RWPE1 (cell line): Measurements from ENCODE around the gene PRRG2.

Source experiments
- CTCF ChIA-PET: fragments of 350-600 bp; sonication (Branson Sonifier 250); formaldehyde crosslinking; extraction: SDS; loops from one replicate; lab custom pipeline; 2021; lab: Yijun Ruan, JAX
- POLR2A ChIA-PET: fragments of 400-600 bp; formaldehyde crosslinking; extraction: SDS; loops from one replicate; lab custom pipeline; 2020; ENCODE audit warnings: antibody characterized with exemption; ENCODE audit not compliant: low non-redundant PET; lab: Yijun Ruan, JAX
- DNase-seq: peaks from one replicate; pipeline ENCODE4 v3.0.0; 2012; ENCODE audit warnings: low spot score
- H3K27ac ChIP-seq: fragments of 450-650 bp; 2 replicates; pipeline ENCODE4 v1.5.1; 2017
- CTCF ChIP-seq: fragments of 450-650 bp; conservative IDR thresholded peaks from 2 replicates; pipeline ENCODE4 v1.5.1; 2017; ENCODE audit warnings: low read depth, mild to moderate bottlenecking

PRRG2 gene

GRCh38 chr19:49590071-49590970 is 9.2 kb downstream of the PRRG2 start:
- no peak for TF ChIP-seq CTCF
- CTCF ChIA-PET, result no interaction called here
- peak; percentile 95 for DNase-seq

GRCh38 chr19:49590971-49591730 is 10.0 kb downstream of the PRRG2 start, which contains the start of gene PRR12:
TSS of gene PRR12 (plus strand) at chr19:49591182. CDS start at chr19:49591655, 473 bp downstream.
- ChIA-PET POLR2A (interaction anchor here (0.6 kb wide), 1 partner anchor 49 kb away, joined by 3 read pairs; the partner anchor contains the start of gene RRAS), CTCF (no interaction called here)
- H3K27ac ChIP-seq, result peak within 1 kb of the TSS; percentile 96
- peak; percentile 88 for DNase-seq
- no peak for TF ChIP-seq CTCF

More at GRCh38 chr19:49590071-49590970, 9.2 kb downstream of the PRRG2 start:
- POLR2A ChIA-PET, result interaction anchor here (0.7 kb wide), 1 partner anchor 15 kb away, joined by 3 read pairs; no protein-coding TSS in a partner anchor
- peak overlapping the region; percentile 96 for H3K27ac ChIP-seq

- ChIA-PET CTCF (no interaction called here), POLR2A (no interaction called here)
- DNase-seq, result peak; percentile 67
These were observed 10.8 kb downstream of the PRRG2 start for GRCh38 chr19:49591731-49592485.

GRCh38 chr19:49592486-49593232 is 11.5 kb downstream of the PRRG2 start:
- H3K27ac ChIP-seq, result peak overlapping the region; percentile 96
- ChIA-PET POLR2A (interaction anchor here (0.7 to 1.1 kb wide), 4 partner anchors 48 to 142 kb away, joined by 4 to 11 read pairs (median 6); partner anchors contain the start of genes RRAS and SCAF1), CTCF (no interaction called here)
- peak; percentile 53 for DNase-seq
- no peak for TF ChIP-seq CTCF

More at GRCh38 chr19:49591731-49592485, 10.8 kb downstream of the PRRG2 start:
- TF ChIP-seq CTCF, result no peak
- peak overlapping the region; percentile 96 for H3K27ac ChIP-seq

GRCh38 chr19:49593233-49594113 is 12.4 kb downstream of the PRRG2 start:
- DNase-seq, result peak; percentile 100
- no peak for TF ChIP-seq CTCF
- CTCF ChIA-PET, result interaction anchor here (0.6 kb wide), 1 partner anchor 19 kb away, joined by 4 read pairs; no protein-coding TSS in a partner anchor
- POLR2A ChIA-PET, result interaction anchor here (0.7 to 1.1 kb wide), 4 partner anchors 47 to 143 kb away, joined by 4 to 11 read pairs (median 6); partner anchors contain the start of genes RRAS and SCAF1
- H3K27ac ChIP-seq, result peak overlapping the region; percentile 96
